ENCODE measurements around the gene TGFBR1. TPM values are rescaled to one million over a fixed set of nuclear protein-coding genes. Genes with fewer than 3 reads are reported as not detected.
A peak's percentile ranks its signal among the peaks of the same experiment; 100 is the strongest.

TGFBR1 gene
- total RNA-seq, 4 donors from 2014 or later = 17.6 to 24.1 (median 22.8) TPM

DNA sequence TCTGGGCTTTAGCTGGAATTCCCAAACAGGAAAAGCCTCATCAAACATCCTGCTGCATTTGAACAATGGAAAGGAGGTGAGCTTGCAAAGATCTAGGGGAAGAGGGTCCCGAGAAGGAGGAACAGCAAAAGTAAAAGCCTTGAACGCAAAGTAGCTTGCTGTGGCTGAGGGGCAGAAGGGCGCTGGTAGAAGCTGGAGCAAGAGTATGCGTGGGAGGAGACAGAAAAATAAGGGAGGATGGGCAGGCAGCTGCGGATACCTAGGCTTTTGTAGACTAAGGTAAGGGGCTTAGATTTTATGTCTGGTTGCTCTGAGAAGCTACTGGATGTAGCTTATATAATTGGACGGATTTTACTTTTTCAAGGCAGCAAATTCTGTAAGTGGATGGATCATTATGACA lies 21.9 kb upstream of the TGFBR1 start:
- 75 to 80% methylated on average over 2 to 6 of the region's 6 CpGs for WGBS, 2 donors (ENCODE audit: low coverage in 1 of 2)
- Histone ChIP-seq H3K4me1 (no peaks in the 10 kb centered on the region), H3K27me3 (no peaks in the 10 kb centered on the region), H3K9me3 (no peaks in the 10 kb centered on the region), H3K27ac (no peak overlapping the region), H3K4me3 (no peak overlapping the region), H3K36me3 (no peaks in the 10 kb centered on the region)
- no peak for DNase-seq
- in situ Hi-C loops (cut with MboI; ENCODE audit: low pct_ligation_motif_present in 1 of 4, low pct_unique_long_range_greater_than_20kb in 1 of 4, low sequenced_read_pairs in 3 of 4) (no loop called here), intact Hi-C loops (cut with DNase I; ENCODE audit: low total_unique reads) (no loop called here)
- TF ChIP-seq POLR2AphosphoS5 (IDR thresholded peaks at IDR 0.05) = no peak
- TF ChIP-seq, protein P1, sequence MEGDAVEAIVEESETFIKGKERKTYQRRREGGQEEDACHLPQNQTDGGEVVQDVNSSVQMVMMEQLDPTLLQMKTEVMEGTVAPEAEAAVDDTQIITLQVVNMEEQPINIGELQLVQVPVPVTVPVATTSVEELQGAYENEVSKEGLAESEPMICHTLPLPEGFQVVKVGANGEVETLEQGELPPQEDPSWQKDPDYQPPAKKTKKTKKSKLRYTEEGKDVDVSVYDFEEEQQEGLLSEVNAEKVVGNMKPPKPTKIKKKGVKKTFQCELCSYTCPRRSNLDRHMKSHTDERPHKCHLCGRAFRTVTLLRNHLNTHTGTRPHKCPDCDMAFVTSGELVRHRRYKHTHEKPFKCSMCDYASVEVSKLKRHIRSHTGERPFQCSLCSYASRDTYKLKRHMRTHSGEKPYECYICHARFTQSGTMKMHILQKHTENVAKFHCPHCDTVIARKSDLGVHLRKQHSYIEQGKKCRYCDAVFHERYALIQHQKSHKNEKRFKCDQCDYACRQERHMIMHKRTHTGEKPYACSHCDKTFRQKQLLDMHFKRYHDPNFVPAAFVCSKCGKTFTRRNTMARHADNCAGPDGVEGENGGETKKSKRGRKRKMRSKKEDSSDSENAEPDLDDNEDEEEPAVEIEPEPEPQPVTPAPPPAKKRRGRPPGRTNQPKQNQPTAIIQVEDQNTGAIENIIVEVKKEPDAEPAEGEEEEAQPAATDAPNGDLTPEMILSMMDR (IDR thresholded peaks at IDR 0.05) = no peak
- TF ChIP-seq EP300 (IDR thresholded peaks at IDR 0.05; ENCODE audit: low read depth) = no peak

DNA sequence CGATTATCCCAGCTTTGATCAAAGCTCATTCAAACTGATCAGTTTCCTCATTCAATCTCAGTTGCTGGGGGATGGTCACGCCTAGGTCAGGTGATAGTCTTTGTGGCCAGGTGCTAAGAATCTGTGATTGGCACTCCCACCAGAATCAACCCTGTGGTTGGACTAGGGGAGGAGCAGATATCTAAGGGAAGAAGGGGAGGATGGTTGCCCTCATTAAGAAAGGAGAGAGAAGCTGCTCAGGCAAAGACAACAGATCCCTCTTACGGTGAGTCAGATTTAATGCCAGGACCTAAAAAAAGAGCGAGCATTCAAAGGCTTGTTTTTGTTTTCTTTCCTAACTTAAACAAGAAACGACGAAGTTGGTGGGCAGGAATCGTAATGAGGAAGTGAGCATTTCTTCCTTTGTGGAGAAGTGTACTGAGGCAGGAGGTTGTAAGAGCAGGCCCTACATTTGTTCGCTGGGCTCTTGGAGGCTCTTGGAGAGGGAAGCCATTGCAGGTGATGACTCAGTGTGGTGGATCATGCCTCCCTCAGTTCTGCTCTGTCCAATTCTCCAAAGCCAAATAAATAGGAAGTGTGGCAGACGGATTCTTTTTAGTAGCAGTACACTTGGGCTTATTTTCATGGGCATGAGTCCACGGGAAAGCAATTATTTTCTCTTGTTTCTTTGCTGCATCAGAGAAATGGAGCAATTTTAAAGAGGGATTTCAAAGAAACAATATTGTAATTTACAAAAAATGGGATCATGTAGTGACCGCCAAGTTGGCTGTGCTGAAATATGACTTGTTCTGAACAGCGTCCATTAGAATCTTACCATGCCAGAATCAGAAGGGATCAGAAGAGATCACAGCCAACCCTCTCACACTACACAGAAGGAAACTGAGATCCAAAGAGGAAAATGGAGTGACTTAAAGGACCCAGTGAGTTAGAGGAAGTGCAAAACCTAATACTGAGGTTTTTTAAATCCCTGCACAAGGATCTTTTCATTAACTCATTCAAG lies 18.7 kb upstream of the TGFBR1 start:
- H3K27ac ChIP-seq = peak overlapping the region in 1 of 4 donors; percentile 20
- H3K36me3 ChIP-seq = no peaks in the 10 kb centered on the region
- in situ Hi-C loops (cut with MboI; ENCODE audit: low pct_ligation_motif_present in 1 of 4, low pct_unique_long_range_greater_than_20kb in 1 of 4, low sequenced_read_pairs in 3 of 4) = no loop called here
- TF ChIP-seq, protein P1 (IDR thresholded peaks at IDR 0.05) = no peak
- TF ChIP-seq POLR2A (IDR thresholded peaks at IDR 0.05) (no peak), POLR2AphosphoS5 (IDR thresholded peaks at IDR 0.05) (no peak), EP300 (IDR thresholded peaks at IDR 0.05; ENCODE audit: low read depth) (no peak)
- no peak overlapping the region for H3K4me3 ChIP-seq
- no peaks in the 10 kb centered on the region for H3K27me3 ChIP-seq
- DNase-seq = no peak
- whole genome bisulfite sequencing, 2 donors (ENCODE audit: low coverage in 1 of 2) = 73 to 75% methylated on average over 6 to 12 of the region's 12 CpGs
- H3K9me3 ChIP-seq = no peaks in the 10 kb centered on the region
- intact Hi-C loops (cut with DNase I; ENCODE audit: low total_unique reads) = no loop called here
- no peaks in the 10 kb centered on the region for H3K4me1 ChIP-seq

- no peak for TF ChIP-seq POLR2A (IDR thresholded peaks at IDR 0.05)
Observed at GRCh38 chr9:99087462-99087861, 17.5 kb upstream of the TGFBR1 start.

GRCh38 chr9:99090336-99091130 lies 14.4 kb upstream of the TGFBR1 start:
- no peak overlapping the region for H3K4me3 ChIP-seq
- in situ Hi-C loops (cut with MboI; ENCODE audit: low pct_ligation_motif_present in 1 of 4, low pct_unique_long_range_greater_than_20kb in 1 of 4, low sequenced_read_pairs in 3 of 4) (no loop called here), intact Hi-C loops (cut with DNase I; ENCODE audit: low total_unique reads) (no loop called here)
- TF ChIP-seq POLR2A (IDR thresholded peaks at IDR 0.05) (no peak), EP300 (IDR thresholded peaks at IDR 0.05; ENCODE audit: low read depth) (no peak), POLR2AphosphoS5 (IDR thresholded peaks at IDR 0.05) (no peak)
- TF ChIP-seq, protein P1 (IDR thresholded peaks at IDR 0.05) = no peak
- no peaks in the 10 kb centered on the region for H3K4me1 ChIP-seq
- H3K27me3 ChIP-seq = no peaks in the 10 kb centered on the region
- no peaks in the 10 kb centered on the region for H3K9me3 ChIP-seq
- 90 to 100% methylated on average over 2 to 5 of the region's 5 CpGs for WGBS, 2 donors (ENCODE audit: low coverage in 1 of 2)
- no peaks in the 10 kb centered on the region for H3K36me3 ChIP-seq
- DNase-seq = no peak
- no peak overlapping the region for H3K27ac ChIP-seq

More at GRCh38 chr9:99087462-99087861, 17.5 kb upstream of the TGFBR1 start:
- no peaks in the 10 kb centered on the region for H3K9me3 ChIP-seq
- 90 to 93% methylated on average over 2 to 3 of the region's 3 CpGs for WGBS, 2 donors (ENCODE audit: low coverage in 1 of 2)
- in situ Hi-C loops (cut with MboI; ENCODE audit: low pct_ligation_motif_present in 1 of 4, low pct_unique_long_range_greater_than_20kb in 1 of 4, low sequenced_read_pairs in 3 of 4) = no loop called here
- intact Hi-C loops (cut with DNase I; ENCODE audit: low total_unique reads) = no loop called here
- DNase-seq = no peak
- no peaks in the 10 kb centered on the region for H3K27me3 ChIP-seq
- H3K4me1 ChIP-seq = no peaks in the 10 kb centered on the region
- H3K36me3 ChIP-seq = no peaks in the 10 kb centered on the region
- no peak overlapping the region for H3K27ac ChIP-seq
- H3K4me3 ChIP-seq = no peak overlapping the region
